ENCODE measurements around the gene IL18BP.
A peak's percentile ranks its signal among the peaks of the same experiment; 100 is the strongest.

Gene IL18BP

DNA sequence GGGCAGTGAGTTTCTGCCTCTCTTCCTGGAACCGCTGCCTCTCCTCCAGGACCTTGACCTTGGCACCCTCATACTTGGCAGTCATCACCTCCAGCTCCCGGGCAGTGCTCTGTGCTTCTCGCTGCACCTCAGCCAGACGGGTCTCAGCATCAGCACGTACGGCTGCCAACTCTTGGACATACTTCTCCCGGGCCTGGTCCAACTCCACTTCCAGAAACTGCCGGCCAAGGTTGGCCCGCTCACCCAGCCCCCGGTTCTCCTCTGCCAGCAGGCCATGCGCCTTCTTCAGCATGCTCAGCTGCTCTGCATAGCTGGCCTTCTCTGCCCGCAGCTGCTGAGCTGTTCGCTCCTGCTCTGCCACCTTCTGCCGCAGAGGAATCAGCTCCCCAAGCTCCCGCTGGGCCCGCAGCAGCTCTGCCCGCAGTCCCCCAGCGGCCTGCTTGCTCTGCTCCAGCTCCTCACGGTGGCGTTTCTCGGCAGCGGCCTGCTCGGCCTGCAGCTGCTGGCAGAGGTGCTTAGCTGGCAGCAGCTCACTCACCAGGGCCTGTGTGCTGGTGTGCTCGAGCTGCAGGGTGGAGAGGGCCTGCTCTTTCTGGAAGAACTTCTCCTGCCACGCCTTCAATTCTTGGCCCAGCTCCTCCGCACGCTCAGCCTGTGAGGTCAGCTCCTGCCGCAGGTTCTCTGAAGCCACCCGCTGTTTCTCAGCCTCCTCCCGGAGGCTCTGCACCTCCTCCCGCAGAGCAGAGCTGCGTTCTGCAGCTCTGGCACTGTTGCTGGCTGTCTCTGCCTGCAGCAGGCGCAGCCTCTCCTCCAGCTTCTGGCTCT is 14.4 kb downstream of the IL18BP start:
- DNase-seq, result peak; percentile 30

DNA sequence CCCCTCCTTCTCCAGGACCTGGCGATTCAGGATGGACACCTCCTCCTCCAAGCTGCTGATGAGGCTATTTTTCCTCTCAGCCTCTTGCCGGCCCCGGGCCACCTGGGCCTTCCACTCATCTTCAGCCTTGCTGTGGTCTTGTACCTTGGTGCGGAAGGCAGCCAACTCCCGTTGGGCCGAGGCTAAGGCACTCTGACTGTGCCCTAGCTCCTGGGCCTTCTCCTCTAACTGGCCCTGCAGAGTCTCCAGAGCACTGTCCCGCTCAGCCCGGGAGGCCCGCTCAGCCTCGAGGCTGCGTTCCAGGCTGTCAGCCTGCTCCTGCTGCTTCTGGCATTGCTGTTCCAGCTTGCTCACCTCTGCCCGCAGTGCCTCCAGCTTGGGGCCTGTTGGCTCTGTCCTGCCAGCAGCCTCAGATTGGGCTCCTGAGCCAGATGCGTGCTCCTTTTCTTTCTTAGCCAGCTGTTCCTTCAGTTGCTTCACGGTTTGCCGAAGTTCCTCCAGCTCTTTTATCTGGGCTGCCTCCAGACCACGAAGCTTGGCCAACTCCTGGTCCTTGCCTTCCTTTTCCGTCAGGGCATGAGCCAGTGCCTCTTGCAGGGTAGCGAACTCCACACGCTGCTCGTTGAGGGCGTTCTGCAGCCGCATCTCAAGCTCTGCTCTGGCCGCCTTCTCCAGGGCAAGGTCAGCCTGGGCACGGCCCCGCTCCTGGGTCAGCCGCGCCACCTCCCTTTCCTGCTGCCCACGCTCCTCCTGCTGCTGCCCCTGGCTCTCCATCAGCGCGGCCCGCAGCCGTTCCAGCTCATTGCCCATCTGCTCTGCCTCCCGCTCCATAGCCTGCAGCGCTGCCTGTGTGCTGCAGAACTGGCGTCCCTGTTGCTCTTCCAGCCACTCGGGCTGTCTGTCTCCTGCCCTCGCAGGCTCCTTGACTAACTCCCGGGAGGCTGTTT is 15.3 kb downstream of the IL18BP start:
- DNase-seq, result no peak

DNA sequence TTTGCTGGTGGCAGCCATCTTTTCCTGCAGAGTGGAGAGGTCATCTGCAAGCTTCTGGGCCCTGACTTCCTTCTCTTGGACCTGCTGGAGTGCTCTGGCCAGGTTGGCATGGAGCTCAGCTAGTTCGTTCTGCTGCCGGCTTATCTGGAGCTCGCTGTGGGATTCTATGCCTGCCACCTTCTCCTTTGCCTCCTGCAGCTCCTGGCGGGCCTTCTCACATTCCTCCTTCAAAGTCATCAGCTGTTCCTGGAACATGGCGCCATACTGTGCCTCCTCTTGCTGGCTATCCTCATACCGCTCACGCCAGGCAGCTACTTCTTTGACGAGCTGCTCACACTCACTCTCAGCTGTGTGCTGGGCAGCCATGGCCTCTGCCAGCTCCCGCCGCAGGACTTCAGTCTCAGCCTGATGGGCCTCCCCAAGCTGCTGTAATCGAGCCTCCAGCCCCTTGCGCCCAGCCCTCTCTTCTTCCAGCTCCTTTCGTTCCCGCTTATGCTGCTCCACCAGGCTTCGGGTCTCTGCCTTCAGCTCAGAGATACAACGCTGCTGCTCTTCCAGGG is 16.1 kb downstream of the IL18BP start:
- no peak for DNase-seq

DNA sequence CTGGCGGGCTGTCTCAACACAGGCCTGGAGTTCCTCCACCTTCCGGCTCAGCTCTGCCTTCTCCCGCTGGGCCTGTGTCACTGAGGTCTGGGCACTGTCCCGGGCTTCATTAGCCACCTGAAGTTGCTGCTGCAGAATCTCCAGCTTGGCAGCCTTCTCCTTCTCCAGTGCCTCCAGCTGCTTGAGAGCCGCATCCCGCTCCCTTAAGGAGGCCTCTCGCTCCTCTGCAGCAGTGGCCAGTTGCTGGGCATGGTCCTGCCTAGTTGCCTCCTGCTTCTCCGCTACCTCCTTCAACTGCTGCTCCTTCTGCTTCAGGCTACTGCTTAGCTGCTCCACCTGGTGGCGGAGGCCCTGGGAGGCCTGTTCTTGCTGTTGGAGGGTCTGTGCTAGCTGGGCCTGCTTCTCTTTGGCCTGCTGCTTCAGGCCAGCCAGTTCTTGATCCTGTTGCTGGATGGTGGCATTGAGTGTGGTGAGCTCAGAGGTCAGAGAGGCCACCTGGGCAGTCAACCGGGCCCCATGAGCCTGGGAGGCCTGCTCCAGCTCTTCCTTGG is 16.9 kb downstream of the IL18BP start:
- peak; percentile 17 for DNase-seq

DNA sequence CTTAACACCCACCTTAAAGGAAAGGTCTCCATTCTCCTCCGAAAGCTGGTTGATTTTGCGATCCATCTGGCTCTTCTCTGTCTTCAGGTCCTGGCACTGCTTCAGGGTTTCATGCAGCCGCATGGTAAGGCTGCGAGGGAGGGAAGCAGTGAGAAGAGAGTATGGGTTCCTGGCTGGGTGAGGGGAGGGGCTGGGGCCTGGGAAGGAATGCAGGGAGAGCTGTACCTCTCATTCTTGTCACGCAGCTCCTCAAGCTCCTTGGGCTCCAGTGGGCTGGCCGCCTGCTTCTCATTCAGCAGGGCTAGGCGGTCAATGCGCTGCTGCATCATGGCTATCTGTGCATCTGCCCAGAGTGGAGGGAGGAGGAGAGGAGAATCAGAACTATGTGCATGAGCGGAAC is 19.5 kb downstream of the IL18BP start:
- no peak for DNase-seq

DNA sequence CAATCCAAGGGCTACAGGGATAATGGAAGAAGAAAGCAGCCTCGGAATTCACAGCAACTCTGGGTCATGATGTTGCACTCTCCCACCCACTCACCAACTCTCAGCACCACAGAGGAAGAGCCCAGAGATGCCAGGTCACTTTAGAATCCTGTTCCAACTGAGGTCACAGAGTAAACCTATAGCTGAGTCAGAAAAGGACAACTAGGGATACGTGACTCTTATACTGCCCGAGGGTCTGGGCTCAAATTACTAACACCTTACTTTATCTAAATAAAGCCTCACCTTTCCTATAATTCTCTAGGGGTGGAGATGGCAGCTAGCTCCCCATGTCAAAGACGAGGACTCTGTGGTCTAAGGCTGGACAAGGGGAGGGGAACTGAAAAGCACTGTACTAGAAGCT is 24.6 kb downstream of the IL18BP start:
- no peak for DNase-seq

DNA sequence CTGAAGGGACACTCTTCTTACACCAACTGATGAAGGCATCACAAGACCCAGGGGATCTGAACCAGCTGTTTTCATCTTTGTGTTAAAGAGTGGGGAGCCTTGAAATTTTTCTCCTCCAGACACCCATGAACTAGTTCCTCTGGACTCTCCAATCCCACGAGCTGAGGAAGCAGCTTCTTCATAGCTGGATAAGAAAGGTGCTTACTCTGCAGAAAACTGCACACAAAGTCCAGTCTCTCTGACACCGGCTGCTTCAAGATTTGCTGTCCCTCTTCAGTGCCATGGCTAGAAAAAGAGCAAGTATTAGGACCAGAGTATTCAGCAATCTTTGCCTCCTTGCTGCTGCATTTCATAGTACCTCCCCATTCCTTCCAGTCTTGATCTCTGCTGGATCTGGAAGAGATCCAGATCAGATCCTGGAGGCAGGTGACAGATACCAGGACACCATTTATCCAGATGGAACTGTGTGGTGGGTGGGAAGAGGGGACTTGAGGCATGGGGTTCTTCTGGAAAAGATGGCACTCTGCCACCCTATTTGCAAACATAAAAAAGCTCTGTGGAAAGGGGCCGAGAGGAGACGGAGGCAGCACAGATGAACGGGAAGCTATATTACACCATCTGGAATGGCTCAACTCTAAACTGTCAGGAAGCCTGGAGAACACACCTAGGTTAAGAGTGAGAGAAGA is 25.5 kb downstream of the IL18BP start:
- no peak for DNase-seq

DNA sequence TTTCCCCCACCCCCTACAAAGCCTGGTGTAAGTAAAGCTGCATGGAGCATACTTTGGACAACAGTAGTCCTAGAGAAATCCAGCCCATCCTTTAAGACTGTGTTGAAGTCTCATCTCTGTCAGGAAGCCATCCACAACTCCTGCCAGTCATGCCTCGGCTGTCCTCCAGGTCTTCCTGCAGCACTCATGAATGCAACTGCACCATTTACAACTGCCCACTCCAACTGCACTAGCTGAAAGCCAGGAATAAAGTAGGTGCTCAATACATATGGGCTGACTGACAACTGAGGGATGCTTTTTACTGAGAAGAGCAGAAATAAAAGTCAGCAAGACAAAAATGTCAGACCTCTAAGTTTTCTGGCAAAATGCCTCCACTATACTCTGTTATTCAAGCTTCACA is 27.4 kb downstream of the IL18BP start:
- DNase-seq, result no peak

DNA sequence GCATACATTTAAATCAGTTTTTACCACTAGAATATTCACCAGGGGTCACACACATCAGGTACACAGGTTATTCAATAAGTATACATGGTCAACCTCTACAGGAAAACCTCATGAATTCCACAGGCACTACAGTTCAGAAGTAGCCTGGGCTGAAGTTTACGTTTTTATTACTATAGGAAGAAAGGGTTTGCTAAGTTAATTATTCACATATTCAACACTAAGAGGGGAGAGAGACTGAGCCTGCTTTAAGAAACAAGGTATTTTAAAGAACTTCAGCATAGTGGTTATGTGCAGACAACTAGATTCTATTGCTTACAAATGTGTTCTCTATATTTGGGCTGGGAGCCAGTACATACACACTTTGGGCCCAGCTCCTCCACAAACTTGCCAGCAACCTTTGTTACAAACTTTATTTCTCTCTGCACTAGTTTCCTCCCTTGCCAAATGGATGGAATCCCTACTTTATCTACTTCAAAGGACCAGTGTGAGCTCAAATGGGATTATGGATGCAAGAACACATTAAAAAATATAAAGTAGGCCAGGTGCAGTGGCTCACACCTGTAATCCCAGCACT is 31.9 kb downstream of the IL18BP start:
- DNase-seq, result no peak

DNA sequence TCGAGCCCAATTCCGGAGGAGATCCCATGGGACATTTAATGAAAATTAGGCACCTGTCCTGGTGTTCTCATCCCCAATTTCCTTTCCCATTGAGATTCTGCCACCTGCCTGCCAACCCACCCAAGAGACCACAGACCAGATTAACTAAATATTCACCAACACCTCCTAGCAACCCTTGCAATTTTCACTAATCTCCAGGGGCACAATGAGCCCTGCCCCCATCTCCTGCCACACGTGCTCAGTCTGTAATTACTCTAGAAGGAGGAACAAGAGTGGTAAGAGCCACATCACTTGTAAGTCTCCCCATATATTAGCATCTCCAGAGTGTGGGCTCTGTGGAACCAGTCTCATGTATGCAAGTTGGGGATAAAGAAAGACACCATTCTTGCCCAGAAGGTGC is 38.0 kb downstream of the IL18BP start:
- no peak for DNase-seq

DNA sequence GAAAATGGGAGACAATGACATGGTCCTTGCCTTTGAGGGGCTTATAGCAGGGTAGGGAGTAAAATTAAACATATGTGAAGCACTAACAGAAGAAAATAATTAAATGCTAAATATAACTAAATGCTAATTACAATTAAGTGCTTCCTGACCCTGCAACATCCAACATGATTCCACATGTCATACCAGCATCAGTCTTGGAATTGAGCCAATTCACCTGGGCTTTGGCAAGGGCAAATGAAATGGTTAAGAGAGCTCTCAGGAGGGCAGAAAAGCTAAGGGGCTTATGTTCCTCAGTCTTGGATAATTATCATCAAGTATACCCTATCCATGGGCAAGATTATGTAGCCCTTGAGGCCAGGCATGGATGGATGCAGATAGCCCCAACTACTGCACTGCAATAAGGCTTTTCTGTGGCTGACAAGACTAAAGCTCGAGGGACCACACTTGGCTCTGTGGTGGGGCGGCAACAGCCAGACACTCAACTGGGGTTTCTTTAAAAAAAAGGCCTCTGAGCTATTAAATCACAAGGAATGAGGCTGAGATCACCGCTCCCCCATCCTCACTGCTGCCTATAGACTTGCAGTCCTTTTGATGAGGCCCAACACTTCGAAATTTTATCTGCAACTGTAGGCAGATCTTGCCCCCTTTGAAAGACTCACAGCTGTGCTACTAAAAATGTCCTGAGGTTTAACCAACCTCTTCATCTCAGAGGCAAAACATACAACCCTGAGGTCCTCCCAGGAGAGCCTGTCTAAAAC is 39.0 kb downstream of the IL18BP start:
- DNase-seq, result peak; percentile 32

DNA sequence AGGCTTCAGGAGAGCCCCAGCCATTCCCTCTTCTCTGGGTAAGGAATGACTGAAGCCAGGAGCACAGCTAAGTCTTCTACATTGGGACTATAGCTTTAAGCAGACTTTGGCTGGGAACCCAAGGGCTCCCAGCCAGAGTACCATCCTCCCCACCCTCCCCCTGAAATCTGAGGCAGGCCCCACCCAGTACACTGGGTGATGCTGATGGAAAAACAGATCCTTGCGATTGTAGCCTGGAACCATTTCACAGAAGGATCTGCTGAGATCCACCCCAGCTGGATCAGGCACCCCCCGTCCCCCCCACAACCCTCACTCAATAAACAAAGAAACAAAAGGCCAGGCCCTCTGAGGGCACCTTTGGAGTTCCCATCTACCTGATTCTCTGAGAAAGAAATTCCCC is 39.8 kb downstream of the IL18BP start:
- peak; percentile 74 for DNase-seq

DNA sequence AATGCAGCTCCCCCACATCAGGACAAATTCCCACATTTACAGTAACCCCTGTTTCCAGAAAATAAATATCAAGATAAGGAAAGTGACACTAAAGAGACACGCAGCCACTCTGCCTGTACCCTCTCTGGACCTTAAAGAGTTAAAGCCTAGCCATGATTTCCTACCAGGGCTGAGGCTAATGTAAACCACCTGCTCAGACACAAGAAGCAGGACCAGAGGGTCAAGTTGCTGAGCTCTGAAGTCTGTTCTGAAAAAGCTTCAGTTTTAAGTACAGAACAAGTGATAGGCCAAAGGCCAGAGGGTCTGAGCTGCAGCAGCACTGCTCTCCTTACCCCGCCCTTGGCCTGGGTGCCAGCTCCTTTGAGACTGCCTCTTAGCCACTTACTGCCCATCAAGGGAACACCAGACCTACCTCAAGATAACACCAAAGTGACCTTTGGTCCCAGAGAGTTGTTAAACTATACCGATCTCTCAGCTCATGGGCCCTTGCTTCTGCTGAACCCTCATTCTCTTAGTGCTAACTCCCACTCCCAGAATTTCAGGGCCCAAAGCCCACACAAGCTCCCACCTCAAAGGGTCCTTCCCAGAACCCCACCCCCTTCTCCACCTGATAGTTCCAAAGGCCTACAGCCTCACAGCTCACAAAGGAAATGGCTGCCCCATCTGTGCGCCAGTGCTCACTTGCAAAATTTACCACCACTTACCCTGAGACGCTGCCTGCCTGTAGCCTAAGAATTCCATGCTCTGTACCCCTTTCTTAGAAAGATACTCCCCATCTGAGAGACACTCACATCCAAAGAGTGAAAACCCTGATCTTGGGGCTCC is 40.5 kb downstream of the IL18BP start:
- peak; percentile 35 for DNase-seq

DNA sequence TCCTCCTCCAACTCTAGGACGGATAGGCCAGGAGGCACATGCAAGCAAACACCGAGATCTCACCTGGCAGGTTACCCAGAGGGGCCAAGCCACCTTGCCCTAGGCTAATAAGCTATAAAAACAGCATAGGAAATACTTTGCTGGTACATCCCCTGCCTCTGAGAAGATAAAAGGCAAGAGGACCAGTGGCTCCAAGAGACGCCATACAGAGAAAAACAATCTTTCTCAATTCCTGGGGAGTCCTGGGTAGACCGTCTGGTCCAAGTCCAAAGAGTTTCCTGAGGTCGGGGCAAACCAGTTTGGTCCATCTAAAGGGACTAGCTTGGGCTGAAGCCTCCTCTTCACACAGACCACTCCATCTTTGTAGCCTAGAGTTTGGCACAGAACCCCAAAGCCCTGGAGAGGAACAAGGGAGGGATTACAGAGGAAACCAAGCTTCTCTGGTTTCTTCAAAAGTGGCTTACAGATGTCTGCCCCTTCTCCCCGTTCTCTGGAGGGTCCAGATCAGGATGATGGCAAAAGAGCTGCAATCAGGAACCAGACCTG is 41.2 kb downstream of the IL18BP start:
- DNase-seq, result no peak

DNA sequence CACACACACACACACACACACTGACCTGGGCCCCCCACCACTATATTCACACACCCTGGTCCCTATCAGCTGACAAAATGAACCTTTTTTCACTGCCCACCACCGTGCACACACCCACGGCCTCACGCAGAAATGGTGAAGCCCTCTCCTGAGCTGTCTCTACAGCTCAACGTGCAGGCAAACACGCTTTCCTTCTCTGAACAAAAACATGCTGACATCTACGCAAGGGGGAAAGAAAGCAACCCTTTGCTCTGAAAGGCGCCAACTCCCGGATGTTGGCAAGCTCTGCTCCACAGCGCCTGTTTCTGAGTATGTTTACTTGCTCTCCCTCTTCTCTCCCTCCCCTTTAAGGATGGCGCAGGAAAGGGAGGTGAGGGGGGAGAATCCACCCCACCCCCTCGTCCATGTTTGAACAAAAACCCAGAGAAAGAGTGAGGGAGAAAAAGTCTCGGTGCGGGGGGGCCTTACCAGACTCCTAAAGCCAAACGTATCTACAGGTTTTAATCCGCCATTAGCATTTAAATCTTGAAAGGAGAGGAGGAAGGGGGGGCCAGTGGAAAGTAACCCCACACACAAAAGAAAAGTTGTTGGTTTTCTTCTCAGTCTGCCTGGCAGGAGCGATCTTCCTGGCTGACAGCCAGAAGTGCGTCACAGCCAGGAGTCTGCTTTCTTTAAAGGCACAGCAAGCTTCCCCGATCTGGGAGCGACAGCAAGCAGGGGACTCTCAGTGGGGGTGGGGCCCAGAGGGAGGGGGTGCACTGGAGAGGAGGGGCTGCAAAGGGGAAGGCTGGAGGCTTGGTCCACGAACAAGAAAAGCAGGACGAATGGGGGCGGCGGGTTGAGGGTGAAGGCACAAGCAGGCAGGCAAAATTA is 42.0 kb downstream of the IL18BP start:
- DNase-seq, result peak; percentile 96

DNA sequence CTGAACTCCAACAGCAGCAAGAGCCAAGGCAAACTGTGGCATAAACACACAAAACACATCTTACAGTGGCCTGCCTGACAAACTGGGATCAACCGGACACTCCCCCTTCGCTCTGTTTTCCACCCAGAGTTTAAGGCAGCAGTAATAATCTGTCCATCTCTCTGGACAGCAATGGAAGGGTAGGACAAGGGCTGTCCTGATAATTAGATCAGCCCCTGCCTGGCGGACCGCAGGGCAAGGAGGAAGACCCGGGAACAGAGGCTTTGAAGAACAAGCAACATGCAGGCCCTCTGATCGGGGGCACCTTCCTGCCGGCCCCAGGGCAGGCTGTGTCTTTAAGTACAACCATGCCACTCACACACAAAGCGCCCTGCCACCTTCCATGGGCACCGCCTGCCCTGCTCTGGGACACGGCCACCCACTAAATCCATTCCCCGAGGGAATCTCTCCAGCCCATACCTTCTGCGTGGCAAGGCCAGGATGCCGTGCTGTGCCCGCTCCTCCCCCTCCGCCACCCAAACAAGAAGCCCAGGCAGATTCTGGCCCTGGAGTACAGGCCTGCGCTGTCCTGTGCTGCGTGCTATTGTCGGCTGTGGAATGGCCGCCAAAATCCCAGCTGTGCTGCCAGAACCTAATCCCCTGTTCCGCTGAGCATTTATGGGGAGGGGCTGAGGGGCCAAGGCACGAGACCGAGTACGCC is 42.8 kb downstream of the IL18BP start:
- DNase-seq, result peak; percentile 78

DNA sequence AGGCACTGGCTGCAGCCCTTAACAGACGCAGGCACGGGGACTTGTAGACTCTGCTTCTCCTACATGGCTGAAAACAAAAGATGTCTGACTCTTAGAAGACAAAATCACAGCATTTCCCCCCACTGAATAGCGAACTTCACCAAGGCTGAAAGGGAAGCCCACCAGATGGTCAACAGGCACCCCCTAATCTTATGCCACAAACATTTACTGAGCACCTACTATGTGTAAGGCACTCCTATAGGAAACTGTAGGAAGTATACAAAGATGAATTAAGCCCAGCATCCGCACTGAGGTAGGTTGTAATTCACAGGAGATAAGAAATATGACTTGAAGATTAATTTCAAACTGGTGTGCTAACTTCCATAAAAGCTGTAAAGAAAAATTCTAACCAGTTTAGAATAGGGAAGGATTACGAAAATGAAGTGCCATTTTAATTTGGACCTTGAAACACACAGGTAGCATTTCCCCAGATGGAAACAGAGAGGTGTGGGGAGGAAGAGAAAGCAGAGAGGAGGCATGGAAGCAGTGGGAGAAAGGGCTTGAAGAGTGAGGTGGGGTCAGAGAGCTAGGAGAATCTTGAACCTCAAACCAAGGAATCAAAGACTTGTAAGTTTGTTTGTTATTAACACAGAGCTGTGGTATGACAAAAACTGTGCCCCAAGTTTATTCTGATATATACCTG is 43.5 kb downstream of the IL18BP start:
- no peak for DNase-seq

DNA sequence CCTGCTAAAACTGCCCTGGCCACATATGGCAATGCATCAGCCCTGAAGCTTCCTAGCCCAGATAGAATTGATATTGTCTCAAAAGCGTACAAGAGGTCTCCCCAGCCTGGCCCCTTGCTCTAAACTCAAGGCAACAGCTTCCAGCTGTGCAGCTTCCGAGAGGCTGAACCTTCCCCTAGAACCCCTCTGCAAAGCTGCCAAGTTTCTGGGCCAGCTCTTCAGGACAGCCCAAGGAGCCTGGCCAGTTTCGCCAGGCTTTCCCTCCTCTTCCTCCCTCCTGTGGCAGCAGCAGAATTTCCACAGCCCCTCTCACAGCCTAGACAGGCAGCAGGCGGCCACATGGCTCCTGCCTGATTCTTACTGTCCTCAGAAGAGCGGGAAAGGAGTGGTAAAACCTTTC is 47.1 kb downstream of the IL18BP start:
- no peak for DNase-seq
